NCI-H1436 treated with DMSO at 0.1 percent for 48 hours (cell line): ENCODE data around the gene NEO1.

Source experiments
- DNase-seq: peaks from one replicate; lab custom pipeline; 2025; lab: John Stamatoyannopoulos, UW

The NEO1 gene

DNA sequence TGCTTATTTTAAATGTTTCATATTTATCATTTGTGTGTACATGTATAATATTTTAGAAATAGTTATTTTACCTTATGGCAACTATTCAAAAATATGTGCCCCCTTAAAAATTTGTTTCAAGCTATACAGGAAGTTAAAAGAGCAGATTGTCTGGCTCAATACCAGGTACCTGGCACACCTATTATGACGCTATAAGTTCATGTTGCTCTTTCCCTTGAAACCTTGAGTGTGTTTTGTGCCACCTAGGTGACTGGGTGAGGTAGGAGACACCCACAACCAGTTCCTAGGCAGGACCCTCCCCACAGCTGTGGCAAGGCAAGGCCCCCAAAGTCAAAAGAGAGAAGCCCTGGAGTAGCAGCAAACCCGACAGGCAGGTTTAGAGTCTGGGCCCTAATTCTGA, 20.6 kb upstream of the NEO1 start:
- no peak for DNase-seq

DNA sequence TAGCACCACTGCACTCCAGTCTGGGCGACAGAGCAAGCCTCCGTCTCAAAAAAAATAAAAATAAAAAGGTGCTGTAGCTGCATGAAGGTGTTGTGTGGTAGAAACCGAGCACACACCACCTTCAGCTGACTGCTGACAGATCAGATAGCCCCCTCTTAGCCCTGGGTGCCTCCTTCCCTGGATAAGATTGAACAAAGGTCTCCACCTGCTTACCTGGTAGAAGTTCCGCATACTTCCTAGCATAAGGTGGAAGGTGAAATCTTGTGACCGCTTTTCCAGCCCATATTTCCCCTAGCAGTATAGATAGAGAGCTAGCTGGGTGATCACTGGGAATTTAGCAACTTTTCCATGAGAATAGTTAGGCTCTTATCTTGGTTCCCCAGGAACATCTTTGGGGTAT, 18.7 kb upstream of the NEO1 start:
- no peak for DNase-seq

DNA sequence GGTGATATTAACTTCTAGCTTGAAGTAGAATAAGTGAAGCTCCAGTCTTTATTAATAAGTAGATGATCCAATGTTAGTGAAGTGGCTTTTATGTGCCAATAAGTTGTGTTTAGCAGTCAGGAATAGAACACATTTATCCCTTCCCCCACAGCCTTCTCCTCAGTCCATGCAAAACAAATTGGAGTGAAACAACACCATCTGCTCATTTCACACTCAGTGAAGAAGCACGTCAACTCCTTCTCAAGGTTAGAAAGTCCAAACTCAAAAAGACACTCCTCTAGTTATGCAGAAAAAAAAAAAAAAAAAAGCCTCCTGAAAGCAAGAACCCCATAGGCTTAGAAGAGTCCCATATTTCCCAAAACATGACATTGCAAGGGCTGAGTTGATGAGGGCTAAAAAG, 18.0 kb upstream of the NEO1 start:
- DNase-seq, result no peak

DNA sequence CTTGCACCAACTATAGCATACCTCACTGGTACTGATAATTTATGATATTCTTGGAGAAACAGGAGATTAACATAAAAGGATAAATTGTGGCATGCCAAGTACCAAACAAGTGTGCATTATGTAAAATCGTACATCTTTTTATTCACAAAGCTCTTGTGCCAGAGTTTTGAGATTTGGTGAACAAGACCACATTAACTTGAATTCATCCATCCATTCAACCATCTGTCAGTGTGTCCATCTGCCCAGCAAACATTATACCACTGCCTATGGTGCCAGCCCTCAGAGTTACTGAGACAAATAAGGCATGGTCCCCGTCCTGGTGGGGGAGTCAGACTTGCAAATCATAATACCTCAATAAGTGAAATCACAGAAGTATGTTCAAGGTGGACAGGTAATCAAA, 17.0 kb upstream of the NEO1 start:
- DNase-seq, result no peak

DNA sequence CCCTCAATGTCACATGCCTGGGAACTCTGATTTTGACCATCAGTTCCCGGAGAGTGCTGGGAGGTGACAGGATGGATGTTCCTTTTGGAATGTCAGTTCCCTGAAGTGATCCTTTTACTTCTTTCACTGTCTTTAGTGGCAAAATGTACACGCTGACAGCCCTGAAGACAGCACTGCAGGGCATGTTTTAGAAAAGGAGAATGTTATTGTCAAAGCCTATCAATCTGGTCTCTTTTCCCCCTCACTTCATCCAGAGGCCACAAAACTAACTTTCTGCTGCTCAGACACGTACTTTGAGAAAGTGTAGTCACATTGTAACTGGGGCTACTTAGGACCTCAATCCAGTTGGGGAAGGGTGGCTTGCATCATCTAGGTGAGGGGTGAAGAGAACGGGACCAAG, 14.0 kb upstream of the NEO1 start:
- no peak for DNase-seq

DNA sequence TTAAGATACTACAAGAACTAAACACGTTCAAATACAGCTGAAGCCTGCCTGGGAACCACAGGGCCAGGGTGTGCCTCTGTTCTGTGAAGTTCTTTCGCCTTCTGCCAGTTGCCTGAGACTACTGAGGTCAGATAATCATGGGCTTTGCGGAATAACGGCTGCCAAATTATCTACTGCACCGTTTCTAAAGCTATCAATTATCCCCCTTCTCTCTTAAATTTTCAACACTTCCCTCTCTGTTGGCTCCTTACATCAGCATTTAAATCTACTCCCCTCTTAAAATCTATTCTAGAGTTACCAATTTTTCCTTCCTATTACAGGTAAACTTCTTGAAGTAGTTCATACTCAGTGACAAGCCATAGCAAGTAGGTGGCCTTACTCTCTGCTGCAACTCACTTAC, 6.2 kb upstream of the NEO1 start:
- DNase-seq, result no peak

DNA sequence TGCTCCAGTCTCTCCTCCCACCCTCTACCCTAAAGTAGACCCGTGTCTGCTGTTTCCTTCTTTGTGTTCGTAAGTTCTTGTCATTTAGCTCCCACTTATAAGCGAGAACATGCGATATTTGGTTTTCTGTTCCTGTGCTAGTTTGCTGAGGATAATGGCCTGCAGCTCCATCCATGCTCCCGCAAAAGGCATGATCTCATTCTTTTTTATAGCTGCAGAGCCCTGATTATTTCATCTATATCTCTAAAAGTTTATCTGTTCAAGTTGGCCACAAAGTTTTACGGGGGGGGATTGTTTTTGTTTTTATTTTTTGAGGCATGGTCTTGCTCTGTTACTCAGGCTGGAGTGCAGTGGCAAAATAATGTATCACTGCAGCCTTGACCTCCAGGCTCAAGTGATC, 4.4 kb upstream of the NEO1 start:
- no peak for DNase-seq

DNA sequence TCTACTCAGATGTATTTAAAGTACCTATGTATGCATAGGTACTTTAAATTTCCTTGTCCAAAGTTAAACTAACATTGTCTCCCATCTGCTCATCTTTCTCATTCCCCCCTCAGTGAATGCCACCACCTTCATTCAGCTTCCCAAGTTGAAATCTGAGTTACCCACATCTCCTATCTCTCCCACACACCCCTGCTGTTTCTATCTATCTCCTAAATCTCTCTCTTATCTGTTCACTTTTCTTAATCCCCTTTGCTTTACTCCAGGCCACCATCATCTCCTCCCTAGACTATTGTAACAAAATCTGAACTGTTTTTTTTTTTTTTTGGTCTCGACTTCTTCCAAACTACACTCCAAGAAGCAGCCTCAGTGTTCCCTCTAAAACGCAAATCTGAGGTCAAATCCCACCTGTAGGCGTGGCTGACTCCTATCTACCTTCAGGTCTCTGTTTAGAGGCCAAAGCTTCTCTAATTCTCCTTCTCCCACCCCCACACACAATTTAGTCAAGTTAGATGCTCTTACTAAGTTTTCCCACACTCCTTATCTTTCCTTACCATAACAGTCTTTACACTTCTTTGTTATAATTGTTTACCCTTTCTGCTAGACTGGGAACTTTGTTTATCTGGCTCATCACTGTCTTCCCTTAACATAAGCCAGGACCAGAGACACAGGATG, 3.5 kb upstream of the NEO1 start:
- no peak for DNase-seq

DNA sequence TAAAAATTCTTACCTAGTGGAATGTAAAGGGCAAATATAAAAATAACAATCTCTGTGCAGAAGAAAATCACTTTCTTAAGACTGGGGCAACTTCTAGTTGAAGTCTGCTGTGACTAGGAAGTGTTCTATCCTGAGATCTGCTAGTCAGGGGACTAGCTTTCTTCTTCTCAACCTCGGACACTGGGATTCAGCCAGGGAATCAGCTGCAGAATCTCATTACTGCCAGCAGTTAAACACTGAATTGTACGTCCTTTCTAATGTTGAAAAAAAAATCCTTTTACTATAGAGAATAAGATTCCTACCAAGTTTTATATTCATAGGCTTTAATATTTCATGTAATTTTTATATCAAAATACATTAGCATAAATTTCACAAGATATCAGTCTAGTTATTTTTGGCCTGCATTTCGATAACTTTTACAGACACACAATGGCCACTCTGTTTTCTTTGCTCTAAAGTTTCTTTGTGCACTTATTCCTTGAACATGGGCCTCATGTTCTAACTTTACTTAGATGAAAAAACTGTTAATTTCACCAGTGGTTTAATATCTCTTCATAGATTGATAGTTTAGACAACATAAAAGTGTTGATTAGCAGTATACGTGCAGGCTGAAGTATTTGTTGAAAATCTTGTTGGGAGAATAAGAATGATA, 2.6 kb upstream of the NEO1 start:
- no peak for DNase-seq

DNA sequence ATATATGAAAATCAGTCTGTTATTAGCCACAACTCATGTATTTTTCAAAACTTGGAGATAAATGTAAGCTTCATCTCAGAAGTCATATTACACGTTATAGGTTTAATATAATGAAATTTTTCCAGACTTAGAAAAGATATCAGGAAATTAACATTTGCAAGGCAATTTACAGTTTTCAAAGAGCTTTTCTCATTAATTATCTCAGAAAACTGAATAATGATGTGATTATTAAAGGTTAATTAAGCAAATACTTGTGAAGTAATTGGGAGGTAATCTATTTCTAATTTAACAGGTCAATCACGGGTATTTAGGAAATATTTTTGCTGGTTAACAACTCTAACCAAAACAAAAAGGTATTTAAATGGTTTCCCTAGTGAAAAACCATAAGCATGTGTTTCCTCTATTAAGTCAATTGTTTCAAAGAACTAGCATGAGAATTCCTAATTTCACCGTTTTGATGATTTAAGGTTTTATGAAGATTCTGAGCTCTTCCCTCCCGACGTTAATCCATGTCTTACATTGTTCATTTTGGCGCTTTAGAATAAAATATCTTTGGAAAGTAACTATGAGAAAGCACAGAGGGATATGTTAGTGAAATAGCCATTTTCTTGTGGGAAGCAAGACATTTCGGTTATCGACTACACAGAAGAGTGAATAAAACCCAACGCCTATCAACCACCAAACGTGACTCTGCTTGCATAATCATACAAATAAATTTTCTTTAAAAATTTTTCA, 1.5 kb upstream of the NEO1 start:
- no peak for DNase-seq

DNA sequence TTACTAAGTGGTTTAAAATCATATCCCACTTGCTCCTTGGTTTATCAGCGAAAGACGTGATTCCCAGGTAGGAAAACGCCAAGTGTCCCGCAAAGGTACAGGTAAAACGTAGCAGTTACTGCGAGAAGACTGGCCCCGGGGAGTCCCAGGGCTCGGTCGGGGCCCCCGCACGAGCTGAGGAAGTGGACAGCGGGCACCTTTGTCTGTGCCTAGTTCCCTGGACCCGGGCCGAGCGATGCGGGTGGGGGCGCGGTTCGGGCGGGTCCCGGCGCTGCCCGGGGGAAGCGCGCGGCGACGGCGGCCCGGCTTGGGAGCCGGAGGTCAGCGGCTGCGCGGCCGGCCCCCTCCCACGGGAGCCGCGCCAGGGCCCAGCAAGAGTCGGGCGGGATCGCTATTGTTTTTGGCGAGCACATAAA, 864 bp upstream of the NEO1 start:
- DNase-seq, result no peak

DNA sequence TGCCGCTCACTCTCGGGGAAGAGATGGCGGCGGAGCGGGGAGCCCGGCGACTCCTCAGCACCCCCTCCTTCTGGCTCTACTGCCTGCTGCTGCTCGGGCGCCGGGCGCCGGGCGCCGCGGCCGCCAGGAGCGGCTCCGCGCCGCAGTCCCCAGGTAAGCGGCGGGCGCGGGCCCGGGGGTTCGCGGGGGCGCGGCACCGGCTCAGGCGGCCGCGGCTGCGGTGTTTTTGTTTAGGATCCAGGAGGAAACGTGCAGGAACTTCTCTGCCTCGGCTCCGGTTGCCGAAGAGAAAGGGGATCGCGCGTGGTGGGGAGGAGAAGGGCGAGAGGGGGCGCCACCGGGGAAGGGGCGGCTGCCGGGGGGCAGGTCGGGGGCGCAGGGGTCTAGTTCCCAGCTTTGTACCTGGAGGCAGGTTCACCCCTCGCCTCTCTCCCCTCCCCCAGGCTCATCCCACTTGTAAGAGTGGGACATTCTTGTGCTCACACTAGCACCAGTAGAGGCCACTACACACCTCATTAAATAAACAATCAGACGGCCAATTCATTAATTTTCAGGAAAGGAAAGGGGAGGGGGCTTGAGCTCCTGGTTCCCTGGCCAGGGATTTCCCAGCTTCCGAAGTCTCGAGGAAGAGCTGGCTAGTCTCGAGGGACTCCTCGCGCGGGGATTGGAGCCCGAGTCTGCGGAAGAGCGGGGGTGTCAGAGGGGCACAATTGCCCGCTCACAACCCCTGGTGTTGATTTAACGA, 562 bp downstream of the NEO1 start:
- DNase-seq, result peak; percentile 33

DNA sequence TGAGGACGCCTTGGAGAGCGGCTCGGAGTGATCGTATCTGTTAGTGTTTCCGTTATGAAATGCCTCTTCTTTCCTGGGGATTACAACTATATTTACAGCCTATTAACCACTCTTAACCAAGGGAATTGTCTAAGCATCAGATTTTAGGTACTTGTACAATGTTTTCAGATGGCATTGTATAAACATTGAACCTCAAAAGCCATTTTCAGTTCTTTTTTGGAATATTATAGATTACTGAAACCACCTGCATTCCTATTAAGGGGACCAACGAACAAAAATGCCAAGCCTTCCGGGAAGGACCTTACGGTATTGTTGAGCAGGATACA, 1.1 kb downstream of the NEO1 start:
- no peak for DNase-seq

DNA sequence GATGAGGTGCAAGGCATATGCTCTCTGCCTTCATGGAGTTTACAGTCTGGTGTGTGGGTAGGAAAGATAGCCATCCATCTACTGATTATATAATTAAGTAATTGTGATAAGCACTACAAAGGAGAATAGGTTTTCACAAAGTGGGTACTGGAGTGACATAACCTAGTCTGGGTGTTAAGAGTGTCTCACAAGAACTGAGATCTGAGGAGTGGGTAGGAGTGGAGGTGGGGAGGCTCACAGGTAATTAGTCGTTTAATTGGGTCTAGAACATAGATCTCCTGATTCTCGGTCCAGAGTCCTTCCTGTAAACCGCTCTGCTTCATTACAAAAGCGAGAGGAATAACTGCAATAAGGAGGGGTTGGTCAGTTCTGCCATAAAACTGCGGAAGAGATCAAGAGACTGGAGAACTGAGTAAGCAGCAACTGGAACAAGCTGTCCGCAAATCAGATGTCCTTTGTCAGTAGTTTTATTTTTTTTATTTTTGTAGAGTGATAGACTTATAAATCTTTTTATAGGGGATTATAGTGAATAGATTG, 2.2 kb downstream of the NEO1 start:
- DNase-seq, result no peak

DNA sequence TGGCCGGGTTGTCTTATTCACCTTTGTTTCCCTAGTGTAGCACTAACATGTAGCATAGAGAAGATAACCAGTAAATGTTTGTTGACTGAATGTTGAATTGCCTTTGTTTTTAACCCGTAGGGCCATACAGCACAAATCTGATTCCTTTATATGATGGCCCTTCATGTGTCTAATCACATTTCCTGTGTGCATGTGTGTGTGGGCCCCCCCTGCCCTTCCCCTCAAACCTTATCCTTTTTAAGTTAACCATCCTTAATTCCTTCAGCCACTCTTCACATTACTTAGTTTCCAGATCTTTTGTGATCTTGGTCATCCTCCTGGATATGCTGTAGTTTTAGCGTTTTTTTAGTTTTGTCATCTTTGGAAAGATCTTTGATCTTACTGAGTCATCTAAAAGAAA, 4.2 kb downstream of the NEO1 start:
- no peak for DNase-seq

DNA sequence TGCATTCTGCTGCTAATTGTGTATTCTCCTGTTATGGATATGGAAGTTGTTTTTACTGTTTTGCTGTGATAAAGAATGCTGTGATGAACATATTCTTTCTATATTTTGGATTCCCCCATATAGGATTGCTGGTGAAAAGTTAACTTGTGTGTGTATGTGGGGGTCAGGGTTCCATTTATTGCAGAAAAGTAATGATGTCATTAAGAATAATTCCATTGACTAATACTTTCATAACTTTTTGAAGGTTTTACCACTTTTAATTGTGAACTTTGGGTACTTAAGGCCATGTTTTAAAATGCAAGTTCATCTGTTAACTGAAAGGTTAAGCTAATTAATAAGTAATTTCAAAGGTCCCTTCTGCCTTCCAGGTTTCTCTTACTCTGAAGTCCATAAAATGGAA, 6.2 kb downstream of the NEO1 start:
- DNase-seq, result no peak

DNA sequence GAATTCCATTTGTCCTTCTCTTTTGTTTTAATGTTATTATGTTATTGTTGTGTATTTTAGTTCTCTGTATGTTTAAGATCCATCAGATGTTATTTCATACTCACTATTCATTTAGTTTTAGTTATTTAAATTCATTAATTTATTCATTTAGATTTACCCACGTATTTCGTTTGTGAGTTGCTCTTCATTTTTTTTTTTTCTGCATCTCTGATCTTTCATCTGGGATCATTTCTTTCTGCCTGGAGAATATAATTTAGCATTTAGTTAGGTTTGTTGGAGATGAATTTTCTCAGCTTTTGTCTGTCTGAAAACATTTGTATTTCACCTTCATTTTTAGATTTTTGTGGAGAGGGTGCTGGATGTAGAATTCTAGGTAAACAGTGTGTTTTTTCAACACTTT, 12.9 kb downstream of the NEO1 start:
- no peak for DNase-seq

DNA sequence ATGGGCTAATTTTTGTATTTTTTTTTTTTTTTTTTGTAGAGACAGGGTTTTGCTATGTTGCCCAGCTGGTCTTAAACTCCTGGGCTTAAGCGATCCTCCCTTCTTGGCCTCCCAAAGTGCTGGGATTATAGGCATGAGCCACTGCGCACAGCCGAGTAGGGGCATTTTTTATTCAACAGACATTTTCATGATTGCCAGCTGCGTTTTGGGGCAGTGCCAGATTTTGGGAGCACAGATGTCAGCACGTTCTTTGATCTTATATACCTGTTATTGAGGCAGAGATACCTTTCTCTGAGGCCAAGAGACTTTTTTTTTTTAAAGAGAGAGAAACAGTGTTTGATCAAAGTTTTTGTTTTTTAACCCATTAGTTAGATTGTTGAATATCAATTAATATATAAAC, 16.8 kb downstream of the NEO1 start:
- no peak for DNase-seq

DNA sequence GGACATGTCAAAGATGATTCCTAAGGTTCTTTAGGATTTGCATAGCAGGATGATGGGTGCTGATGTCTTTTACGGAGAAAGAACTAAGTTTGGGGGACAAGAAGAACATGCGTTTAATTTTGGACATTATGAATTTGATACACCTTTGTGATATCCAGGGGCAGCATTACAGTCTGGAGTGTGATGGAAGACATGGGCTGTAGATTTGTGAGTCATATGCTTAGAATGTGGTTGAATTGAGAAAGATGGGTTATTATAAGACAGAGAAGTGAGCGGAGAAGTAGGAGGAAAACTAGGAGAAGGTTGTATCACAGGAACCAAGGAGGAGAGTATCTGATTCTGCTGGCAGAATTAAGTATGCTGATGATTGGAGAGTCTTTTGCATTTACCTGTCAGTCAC, 20.6 kb downstream of the NEO1 start:
- no peak for DNase-seq

DNA sequence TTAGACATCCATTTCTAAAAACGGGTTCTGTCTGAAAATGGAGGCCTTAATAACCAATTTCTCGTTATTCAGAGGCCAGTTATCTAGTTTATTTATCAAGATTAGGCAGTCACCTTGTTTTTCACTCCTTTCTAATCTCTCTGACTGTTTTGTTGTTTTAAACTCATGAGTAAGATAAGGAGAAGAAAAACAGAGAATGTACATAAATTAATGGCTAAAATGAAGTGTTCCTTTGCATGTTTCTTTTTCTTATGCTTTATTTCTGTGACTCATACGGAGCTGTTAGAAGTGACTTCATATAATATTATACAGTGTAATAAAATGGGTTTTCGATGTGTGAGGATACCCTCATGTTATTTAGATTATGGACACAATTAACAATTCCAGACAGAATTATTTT, 22.0 kb downstream of the NEO1 start:
- DNase-seq, result no peak

DNA sequence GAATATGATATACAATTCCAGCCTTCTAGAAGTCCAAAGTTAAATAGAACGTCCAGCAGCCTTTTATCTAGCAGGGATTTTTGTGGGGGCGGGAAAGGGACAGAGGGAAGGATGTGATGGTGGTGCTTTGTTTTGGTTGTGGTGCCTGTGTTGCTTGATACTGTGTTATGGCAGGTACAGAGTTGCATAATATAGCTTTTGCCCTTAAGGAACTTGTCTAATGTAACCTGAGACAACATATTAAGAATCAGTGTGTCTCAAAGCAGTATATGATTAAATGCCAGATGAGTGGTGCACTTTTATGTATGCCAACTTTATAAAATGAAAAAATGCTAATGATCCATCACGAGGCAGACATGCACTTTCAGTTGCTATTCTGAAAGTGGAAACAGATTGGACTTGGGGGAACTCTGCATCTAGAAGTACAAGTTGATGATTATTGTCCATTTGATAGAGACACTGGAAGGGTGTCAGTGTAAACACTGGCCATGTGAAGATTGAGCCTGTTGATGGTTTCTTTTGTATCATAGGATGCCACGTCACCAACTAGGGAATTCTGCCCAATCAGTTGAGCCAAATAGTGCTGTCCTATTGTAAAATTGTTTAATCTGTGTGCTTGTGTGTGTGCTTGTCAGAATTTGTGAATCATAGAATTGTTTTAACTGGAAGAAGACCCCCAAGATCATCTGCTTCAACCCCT, 23.0 kb downstream of the NEO1 start:
- DNase-seq, result no peak

DNA sequence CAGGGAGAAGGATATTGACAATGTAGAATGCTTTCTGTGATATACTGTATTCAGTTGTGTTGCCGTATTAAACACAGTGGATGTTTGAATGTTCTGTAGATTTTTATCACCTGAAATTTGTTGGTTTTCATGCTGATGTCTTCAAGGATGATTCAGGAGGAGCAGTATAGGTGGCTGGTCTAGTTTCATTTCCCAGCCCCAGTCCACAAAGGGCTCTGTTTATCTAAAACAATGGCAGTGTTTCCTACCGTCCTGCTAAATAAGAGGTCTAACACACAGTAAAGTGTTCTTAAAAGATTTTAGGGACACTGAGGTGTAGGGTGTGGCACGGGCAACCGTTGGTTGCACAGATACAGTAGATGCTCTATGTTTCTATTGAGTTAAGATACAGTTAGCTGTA, 26.0 kb downstream of the NEO1 start:
- DNase-seq, result no peak
